ENCODE data around the gene C1orf50. TPM values are rescaled to one million over a fixed set of nuclear protein-coding genes. Genes with fewer than 3 reads are reported as not detected.
A peak's percentile ranks its signal among the peaks of the same experiment; 100 is the strongest.
"Not testable (repeated sequence)": the region's sequence is repeated elsewhere in the genome, so short reads cannot be mapped to it uniquely, and the experiment has no call there.

Gene C1orf50
- total RNA-seq, 2 donors from 2014 or later, result 3.0 to 3.6 TPM

DNA sequence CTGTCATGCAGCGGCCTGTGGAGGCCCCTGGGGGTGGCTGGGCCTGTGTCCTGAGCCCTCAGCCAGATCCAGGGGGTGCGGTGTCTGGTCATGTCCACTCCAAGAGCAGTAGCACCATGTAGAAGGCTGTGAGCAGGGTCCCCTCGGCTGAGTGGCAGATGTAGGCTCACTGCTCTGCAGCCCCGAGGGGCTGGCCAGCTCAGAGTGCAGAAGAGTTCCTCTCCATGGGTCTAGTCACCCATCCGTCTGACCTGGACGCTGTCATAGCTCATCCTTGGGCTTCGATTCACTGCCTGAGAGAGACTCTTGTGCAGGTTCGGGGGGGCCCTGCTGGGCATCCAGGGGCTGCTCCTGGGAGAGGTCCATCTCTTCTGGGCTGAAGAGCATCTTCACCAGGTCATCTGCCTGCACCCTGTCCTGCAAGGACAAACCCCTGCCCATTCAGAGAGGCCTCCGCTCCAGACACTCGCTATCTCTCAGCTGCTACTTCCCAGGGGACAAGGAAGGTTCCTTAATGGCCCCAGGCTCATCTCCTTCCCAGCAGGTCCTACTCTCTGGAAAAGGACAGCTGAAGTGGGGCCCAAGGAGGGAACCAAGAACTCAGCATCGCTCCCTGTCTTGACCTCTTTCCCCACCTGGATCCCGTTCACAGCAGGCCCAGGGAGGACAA lies 20.5 kb upstream of the C1orf50 start:
- H3K27me3 ChIP-seq, result no peaks in the 10 kb centered on the region
- TF ChIP-seq, protein P1, sequence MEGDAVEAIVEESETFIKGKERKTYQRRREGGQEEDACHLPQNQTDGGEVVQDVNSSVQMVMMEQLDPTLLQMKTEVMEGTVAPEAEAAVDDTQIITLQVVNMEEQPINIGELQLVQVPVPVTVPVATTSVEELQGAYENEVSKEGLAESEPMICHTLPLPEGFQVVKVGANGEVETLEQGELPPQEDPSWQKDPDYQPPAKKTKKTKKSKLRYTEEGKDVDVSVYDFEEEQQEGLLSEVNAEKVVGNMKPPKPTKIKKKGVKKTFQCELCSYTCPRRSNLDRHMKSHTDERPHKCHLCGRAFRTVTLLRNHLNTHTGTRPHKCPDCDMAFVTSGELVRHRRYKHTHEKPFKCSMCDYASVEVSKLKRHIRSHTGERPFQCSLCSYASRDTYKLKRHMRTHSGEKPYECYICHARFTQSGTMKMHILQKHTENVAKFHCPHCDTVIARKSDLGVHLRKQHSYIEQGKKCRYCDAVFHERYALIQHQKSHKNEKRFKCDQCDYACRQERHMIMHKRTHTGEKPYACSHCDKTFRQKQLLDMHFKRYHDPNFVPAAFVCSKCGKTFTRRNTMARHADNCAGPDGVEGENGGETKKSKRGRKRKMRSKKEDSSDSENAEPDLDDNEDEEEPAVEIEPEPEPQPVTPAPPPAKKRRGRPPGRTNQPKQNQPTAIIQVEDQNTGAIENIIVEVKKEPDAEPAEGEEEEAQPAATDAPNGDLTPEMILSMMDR (IDR thresholded peaks at IDR 0.05), result no peak
- H3K4me1 ChIP-seq, result no peaks in the 10 kb centered on the region
- H3K27ac ChIP-seq, result no peak overlapping the region
- H3K36me3 ChIP-seq, result peaks cover 29% of the 10 kb centered on the region
- no peak overlapping the region for H3K4me3 ChIP-seq
- no peaks in the 10 kb centered on the region for H3K9me3 ChIP-seq
- DNase-seq (ENCODE audit: low spot score), result no peak

DNA sequence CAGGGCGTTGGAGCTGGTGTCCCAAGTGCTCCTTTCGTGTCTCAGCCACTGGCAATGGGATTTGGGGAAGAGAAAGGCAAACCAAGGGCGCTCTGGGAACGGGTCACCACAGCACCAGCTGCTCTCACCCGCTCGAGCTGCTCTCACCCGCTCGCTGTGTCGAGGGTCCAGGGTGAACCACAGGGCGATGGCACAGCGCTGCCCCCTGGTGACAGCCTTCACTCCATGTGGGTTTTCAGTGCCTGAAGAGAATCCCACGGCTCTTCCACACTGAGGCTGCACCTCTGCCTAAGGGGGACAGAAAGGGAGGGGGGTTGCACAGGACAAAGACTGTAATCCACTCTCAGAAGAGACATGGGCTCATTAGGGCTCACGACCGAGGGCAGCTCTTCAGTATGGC lies 19.9 kb upstream of the C1orf50 start:
- TF ChIP-seq, protein P1 (IDR thresholded peaks at IDR 0.05), result peak; percentile 53 to 70
- Histone ChIP-seq H3K4me3 (no peak overlapping the region), H3K27ac (no peak overlapping the region), H3K36me3 (peaks cover 34% of the 10 kb centered on the region), H3K4me1 (no peaks in the 10 kb centered on the region), H3K9me3 (no peaks in the 10 kb centered on the region), H3K27me3 (no peaks in the 10 kb centered on the region)
- DNase-seq (ENCODE audit: low spot score), result no peak

DNA sequence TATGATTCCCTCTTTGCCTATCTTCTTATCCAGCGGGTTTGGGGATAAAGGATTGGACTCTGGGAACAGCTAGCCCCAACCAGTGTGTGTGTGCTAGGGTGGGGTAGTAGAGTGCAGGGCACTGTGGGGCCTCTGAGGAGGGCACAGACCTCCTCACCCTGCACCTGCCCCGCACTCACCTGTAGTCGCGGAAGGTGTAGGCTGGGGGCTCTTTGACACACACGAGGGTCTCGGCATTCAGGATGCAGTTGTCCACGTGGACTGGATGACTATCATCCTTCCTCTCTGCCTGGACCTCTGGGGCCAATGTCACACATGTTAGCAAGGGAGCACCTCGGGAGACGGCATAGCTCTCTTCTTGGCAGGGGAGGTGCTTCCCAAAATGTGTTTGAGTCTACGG lies 19.0 kb upstream of the C1orf50 start:
- no peak for DNase-seq (ENCODE audit: low spot score)
- H3K9me3 ChIP-seq, result no peaks in the 10 kb centered on the region
- no peak overlapping the region for H3K27ac ChIP-seq
- H3K4me1 ChIP-seq, result no peaks in the 10 kb centered on the region
- TF ChIP-seq, protein P1 (IDR thresholded peaks at IDR 0.05), result no peak
- no peaks in the 10 kb centered on the region for H3K27me3 ChIP-seq
- peaks cover 43% of the 10 kb centered on the region for H3K36me3 ChIP-seq
- no peak overlapping the region for H3K4me3 ChIP-seq

DNA sequence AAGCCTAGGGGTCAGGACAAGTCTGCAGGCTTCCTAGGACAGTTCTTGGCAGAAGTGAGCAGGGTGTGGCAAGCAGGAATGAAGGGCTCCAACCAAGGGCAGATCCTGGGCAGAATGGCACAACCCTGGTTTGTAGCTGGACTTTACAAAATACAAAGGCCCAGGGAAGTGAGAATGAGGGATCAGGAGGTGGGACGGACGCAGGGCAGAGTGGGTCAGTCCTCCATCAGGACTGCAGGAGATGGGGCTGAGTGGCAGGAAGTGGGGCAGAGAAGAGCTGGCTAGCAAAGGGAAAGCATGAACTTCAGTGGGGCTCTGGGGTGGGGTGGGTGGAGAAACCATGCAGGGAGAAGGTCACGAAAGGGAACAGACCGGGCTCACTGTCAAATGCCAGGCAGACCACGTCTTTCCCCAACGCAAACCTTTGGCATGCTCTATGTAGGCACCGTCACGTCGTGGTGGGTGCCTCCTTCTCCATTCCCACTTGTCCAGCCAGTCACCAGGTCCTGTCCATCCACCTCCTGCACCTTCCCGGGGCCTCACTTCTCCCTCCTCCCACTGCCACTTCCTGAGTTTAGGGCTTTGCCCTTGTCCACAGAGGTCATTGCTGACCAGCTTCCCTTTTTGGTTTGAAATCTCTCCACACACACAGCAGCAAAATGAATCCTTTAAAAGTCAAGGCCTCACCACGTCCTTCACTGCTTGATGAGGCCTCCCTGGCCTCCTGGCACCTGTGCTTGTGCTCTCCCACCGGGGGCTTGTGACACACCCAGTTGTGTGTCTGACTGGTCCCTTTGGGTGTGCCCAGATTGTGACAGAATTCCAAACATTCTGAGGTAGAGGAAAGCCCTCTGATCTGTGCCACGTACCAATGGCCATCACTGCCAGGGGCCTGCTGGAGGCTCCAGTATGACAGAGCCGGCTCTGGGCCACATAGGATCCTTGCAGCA lies 18.3 kb upstream of the C1orf50 start:
- H3K27ac ChIP-seq, result no peak overlapping the region
- H3K36me3 ChIP-seq, result peaks cover 50% of the 10 kb centered on the region
- no peaks in the 10 kb centered on the region for H3K27me3 ChIP-seq
- H3K4me1 ChIP-seq, result no peaks in the 10 kb centered on the region
- TF ChIP-seq, protein P1 (IDR thresholded peaks at IDR 0.05), result no peak
- DNase-seq (ENCODE audit: low spot score), result no peak
- H3K9me3 ChIP-seq, result no peaks in the 10 kb centered on the region
- H3K4me3 ChIP-seq, result no peak overlapping the region

DNA sequence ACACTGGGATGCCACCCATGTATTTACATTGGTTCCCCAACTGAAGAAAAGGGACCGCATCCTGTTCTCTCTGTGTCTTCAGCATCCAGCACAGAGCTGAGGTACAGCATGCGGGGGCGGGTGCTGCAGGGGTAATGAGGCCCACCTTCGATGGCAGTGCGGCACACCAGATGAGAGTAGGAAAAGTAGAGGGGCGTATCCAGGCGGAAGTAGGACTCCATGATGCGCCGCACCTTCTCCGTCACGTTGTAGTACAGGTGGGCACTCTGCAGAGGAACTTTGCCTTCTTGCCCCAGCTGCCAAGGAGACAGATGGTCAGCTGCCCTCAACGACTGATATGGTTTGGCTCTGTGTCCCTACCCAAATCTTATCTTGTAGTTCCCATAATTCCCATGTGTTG lies 17.0 kb upstream of the C1orf50 start:
- no peaks in the 10 kb centered on the region for H3K4me1 ChIP-seq
- TF ChIP-seq, protein P1 (IDR thresholded peaks at IDR 0.05), result no peak
- H3K27me3 ChIP-seq, result no peaks in the 10 kb centered on the region
- no peak overlapping the region for H3K27ac ChIP-seq
- no peak overlapping the region for H3K4me3 ChIP-seq
- no peaks in the 10 kb centered on the region for H3K9me3 ChIP-seq
- DNase-seq (ENCODE audit: low spot score), result no peak
- peaks cover 63% of the 10 kb centered on the region for H3K36me3 ChIP-seq

DNA sequence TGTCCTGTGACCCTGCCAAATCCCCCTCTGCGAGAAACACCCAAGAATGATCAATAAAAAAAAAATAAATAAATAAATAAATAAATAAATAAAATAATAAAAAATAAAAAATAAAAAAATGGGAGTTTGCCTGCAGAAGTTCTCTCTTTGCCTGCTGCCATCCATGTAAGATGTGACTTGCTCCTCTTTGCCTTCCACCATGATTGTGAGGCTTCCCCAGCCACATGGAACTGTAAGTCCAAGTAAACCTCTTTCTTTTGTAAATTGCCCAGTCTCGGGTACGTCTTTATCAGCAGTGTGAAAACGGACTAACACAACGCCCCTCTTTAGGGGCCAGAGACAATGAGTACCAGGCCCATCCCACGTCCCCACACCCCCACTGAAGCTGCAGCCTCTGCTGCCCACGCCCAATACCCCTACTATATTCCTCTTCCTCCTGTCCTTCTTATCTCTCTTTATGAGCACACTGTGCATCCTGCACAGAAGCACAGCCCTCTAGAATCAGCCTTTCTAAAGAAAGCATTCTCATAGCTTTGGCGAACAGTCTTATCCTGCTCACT lies 15.5 kb upstream of the C1orf50 start:
- not testable (repeated sequence) for H3K4me1 ChIP-seq; H3K27me3 ChIP-seq; H3K9me3 ChIP-seq; H3K4me3 ChIP-seq; DNase-seq (ENCODE audit: low spot score); H3K27ac ChIP-seq
- H3K36me3 ChIP-seq, result peaks cover 70% of the 10 kb centered on the region
